Measurements from ENCODE around the gene CABLES1. TPM values are rescaled to one million over a fixed set of nuclear protein-coding genes. Genes with fewer than 3 reads are reported as not detected.
"Not testable (repeated sequence)": the region's sequence is repeated elsewhere in the genome, so short reads cannot be mapped to it uniquely, and the experiment has no call there.

CABLES1 gene
- 10 to 100 TPM in 2 of 3 donors, 1 to 10 TPM in 1; 8.1 to 13.0 (median 11.6) TPM for total RNA-seq
- long read RNA-seq, donor 1, full-length matches to known transcripts, result 7 of 11 reads
- long read RNA-seq, donor 1, partial matches to known transcripts, result 2 of 11 reads
- long read RNA-seq, donor 1, other reads (novel, unspliced or antisense), result 2 of 11 reads
- long read RNA-seq, donor 2, partial matches to known transcripts, result 0 of 1 reads
- long read RNA-seq, donor 2, other reads (novel, unspliced or antisense), result 1 of 1 reads

GRCh38 chr18:23134780-23135549 lies at the start of gene CABLES1:
Gene CABLES1, plus strand, starts transcription at chr18:23135485. Its CDS starts 278 bp downstream, at chr18:23135763.
- Histone ChIP-seq H3K36me3 (ENCODE audit: low read depth) (no peaks in the 10 kb centered on the region), H3K4me3 (peak within 1 kb of the TSS; percentile 30), H3K9me3 (no peaks in the 10 kb centered on the region), H3K4me1 (ENCODE audit: low read depth) (peaks cover 18% of the 10 kb centered on the region)
- peak; percentile 71 to 79 (median 76) for DNase-seq
- peak; percentile 43 for ATAC-seq
- intact Hi-C loops (cut with DNase I, micrococcal nuclease), result loop anchor here (5.0 to 10.0 kb wide), 2 partner anchors 198 to 240 kb away; no protein-coding TSS in a partner anchor
- no peak for TF ChIP-seq CTCF (IDR thresholded peaks at IDR 0.05)

GRCh38 chr18:23087352-23087751 lies 47.9 kb upstream of the CABLES1 start:
- TF ChIP-seq CTCF (IDR thresholded peaks at IDR 0.05), result no peak
- ATAC-seq, result no peak
- intact Hi-C loops (cut with DNase I, micrococcal nuclease), result no loop called here
- no peaks in the 10 kb centered on the region for H3K9me3 ChIP-seq
- H3K4me3 ChIP-seq, result no peak overlapping the region
- no peaks in the 10 kb centered on the region for H3K36me3 ChIP-seq (ENCODE audit: low read depth)
- H3K4me1 ChIP-seq (ENCODE audit: low read depth), result no peaks in the 10 kb centered on the region
- no peak for DNase-seq

- TF ChIP-seq CTCF (IDR thresholded peaks at IDR 0.05), result no peak
- DNase-seq, result no peak
- Histone ChIP-seq H3K4me1 (ENCODE audit: low read depth) (no peaks in the 10 kb centered on the region), H3K4me3 (no peak overlapping the region), H3K36me3 (ENCODE audit: low read depth) (no peaks in the 10 kb centered on the region), H3K9me3 (no peaks in the 10 kb centered on the region)
- no peak for ATAC-seq
- intact Hi-C loops (cut with DNase I, micrococcal nuclease), result no loop called here
These were observed 47.0 kb upstream of the CABLES1 start for GRCh38 chr18:23088310-23088709.

GRCh38 chr18:23091017-23091993 lies 44.0 kb upstream of the CABLES1 start:
- H3K36me3 ChIP-seq (ENCODE audit: low read depth); DNase-seq; H3K9me3 ChIP-seq; ATAC-seq; intact Hi-C loops (cut with DNase I, micrococcal nuclease); H3K4me3 ChIP-seq; H3K4me1 ChIP-seq (ENCODE audit: low read depth): not testable (repeated sequence)

GRCh38 chr18:23092121-23092520 lies 43.2 kb upstream of the CABLES1 start:
- no peak for DNase-seq
- intact Hi-C loops (cut with DNase I, micrococcal nuclease), result no loop called here
- Histone ChIP-seq H3K4me3 (no peak overlapping the region), H3K4me1 (ENCODE audit: low read depth) (no peaks in the 10 kb centered on the region), H3K9me3 (no peaks in the 10 kb centered on the region), H3K36me3 (ENCODE audit: low read depth) (no peaks in the 10 kb centered on the region)
- TF ChIP-seq CTCF (IDR thresholded peaks at IDR 0.05), result no peak
- ATAC-seq, result no peak

GRCh38 chr18:23093130-23093529 lies 42.2 kb upstream of the CABLES1 start:
- DNase-seq; H3K9me3 ChIP-seq; H3K4me1 ChIP-seq (ENCODE audit: low read depth); H3K4me3 ChIP-seq; intact Hi-C loops (cut with DNase I, micrococcal nuclease); H3K36me3 ChIP-seq (ENCODE audit: low read depth); ATAC-seq: not testable (repeated sequence)
